ENCODE results near the gene SF3A2.

- TF ChIP-seq, protein P1, sequence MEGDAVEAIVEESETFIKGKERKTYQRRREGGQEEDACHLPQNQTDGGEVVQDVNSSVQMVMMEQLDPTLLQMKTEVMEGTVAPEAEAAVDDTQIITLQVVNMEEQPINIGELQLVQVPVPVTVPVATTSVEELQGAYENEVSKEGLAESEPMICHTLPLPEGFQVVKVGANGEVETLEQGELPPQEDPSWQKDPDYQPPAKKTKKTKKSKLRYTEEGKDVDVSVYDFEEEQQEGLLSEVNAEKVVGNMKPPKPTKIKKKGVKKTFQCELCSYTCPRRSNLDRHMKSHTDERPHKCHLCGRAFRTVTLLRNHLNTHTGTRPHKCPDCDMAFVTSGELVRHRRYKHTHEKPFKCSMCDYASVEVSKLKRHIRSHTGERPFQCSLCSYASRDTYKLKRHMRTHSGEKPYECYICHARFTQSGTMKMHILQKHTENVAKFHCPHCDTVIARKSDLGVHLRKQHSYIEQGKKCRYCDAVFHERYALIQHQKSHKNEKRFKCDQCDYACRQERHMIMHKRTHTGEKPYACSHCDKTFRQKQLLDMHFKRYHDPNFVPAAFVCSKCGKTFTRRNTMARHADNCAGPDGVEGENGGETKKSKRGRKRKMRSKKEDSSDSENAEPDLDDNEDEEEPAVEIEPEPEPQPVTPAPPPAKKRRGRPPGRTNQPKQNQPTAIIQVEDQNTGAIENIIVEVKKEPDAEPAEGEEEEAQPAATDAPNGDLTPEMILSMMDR (IDR thresholded peaks at IDR 0.05): no peak
- TF ChIP-seq EZH2 (IDR thresholded peaks at IDR 0.05; ENCODE audit: borderline replicate concordance, insufficient read depth, low read depth, low read length, poor library complexity, severe bottlenecking): no peak
These were observed 54.0 kb downstream of the SF3A2 start for GRCh38 chr19:2290441-2291184.
